Measurements from ENCODE around the gene ZC2HC1C. TPM values are rescaled to one million over a fixed set of nuclear protein-coding genes. Genes with fewer than 3 reads are reported as not detected.

The ZC2HC1C gene
- total and polyA plus RNA-seq, 3 donors from 2014 or later = 35.2 to 233 (median 63.5) TPM

DNA sequence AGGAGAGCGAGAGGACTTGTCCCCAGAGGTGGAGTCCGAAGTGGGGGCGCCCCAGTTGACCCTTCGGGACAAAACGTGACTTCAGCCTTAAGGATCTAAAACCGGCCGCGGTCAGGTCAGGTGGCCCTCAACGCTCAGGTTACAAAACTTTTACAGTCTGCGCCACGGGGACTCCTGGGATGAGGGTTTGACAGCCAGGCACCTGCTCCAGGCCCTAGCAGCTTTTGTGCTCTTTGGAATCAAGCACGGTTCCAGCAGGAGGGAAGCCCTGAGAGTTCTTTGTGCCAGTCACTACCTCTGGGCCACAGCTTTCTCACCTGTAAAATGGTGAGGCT is 337 bp downstream of the ZC2HC1C start:
- Histone ChIP-seq H3K4me3 (peak overlapping the region; percentile 55 to 73), H3K27ac (peak overlapping the region; percentile 78 to 81), H3K27me3 (no peaks in the 10 kb centered on the region), H3K9me3 (no peaks in the 10 kb centered on the region), H3K4me1 (peaks cover 14% of the 10 kb centered on the region), H3K36me3 (ENCODE audit: low read depth, missing control alignments) (no peaks in the 10 kb centered on the region)
- intact Hi-C loops (cut with DNase I; ENCODE audit: low total_unique reads) = loop anchor here (10.0 kb wide), 1 partner anchor 125 kb away; no protein-coding TSS in a partner anchor
- DNase-seq = no peak
- 12 to 25% methylated on average over 1 to 12 of the region's 12 CpGs for whole genome bisulfite sequencing, 2 donors
- no peak for TF ChIP-seq POLR2A (IDR thresholded peaks at IDR 0.05)
- TF ChIP-seq, protein P1, sequence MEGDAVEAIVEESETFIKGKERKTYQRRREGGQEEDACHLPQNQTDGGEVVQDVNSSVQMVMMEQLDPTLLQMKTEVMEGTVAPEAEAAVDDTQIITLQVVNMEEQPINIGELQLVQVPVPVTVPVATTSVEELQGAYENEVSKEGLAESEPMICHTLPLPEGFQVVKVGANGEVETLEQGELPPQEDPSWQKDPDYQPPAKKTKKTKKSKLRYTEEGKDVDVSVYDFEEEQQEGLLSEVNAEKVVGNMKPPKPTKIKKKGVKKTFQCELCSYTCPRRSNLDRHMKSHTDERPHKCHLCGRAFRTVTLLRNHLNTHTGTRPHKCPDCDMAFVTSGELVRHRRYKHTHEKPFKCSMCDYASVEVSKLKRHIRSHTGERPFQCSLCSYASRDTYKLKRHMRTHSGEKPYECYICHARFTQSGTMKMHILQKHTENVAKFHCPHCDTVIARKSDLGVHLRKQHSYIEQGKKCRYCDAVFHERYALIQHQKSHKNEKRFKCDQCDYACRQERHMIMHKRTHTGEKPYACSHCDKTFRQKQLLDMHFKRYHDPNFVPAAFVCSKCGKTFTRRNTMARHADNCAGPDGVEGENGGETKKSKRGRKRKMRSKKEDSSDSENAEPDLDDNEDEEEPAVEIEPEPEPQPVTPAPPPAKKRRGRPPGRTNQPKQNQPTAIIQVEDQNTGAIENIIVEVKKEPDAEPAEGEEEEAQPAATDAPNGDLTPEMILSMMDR (IDR thresholded peaks at IDR 0.05) = no peak

DNA sequence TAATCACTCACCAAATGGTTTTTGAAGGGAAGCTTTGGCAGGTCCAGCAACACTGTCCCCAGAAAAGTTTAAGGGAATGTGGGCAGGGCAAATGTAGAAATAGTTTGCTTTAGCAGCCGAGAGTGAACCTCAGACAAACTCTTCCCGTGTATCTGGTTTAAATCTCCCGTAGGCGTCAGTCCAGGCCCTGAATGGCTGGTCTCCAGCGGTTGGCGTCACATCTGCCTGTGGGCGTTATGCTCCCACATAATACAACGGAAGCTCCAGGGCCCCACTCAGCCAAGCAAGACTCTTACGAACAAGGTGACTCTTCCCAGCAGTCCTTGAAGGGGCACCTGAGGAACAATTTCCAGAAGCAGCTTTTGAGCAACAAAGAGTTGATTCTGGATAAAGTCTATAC is 942 bp downstream of the ZC2HC1C start:
- WGBS, 2 donors = 69 to 75% methylated on average over 9 of the region's 9 CpGs
- DNase-seq = no peak
- intact Hi-C loops (cut with DNase I; ENCODE audit: low total_unique reads) = no loop called here

DNA sequence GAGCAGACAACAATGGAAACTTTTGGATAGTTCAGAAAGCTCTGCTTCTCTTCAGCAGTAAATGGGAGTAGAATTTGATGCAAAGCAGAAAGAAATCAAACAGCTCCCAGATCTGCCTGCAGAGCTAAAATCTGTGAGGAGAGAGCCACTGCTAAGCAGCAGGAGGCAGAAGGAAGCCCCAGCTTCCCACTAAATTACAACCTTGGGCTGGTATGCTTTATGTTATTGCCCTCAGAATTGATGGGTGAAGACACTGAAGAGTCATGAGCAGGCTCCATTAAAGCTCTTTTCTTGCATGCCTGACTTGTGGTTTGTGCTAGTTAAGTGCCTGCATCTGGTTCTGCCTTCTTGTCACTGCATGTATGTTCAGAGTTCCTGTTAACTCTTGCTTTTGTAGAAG is 8.4 kb downstream of the ZC2HC1C start:
- DNase-seq = no peak
- TF ChIP-seq POLR2A (IDR thresholded peaks at IDR 0.05) = no peak
- TF ChIP-seq, protein P1 (IDR thresholded peaks at IDR 0.05) = no peak
- Histone ChIP-seq H3K4me3 (no peak overlapping the region), H3K27ac (no peak overlapping the region), H3K9me3 (no peaks in the 10 kb centered on the region), H3K4me1 (peaks cover 18% of the 10 kb centered on the region), H3K36me3 (ENCODE audit: low read depth, missing control alignments) (no peaks in the 10 kb centered on the region), H3K27me3 (no peaks in the 10 kb centered on the region)
- intact Hi-C loops (cut with DNase I; ENCODE audit: low total_unique reads) = no loop called here

More for the DNA sequence above, 942 bp downstream of the ZC2HC1C start:
- H3K27me3 ChIP-seq = no peaks in the 10 kb centered on the region
- H3K27ac ChIP-seq = peak overlapping the region in 1 of 2 donors; percentile 81
- H3K4me3 ChIP-seq = peak overlapping the region in 1 of 2 donors; percentile 73
- no peaks in the 10 kb centered on the region for H3K36me3 ChIP-seq (ENCODE audit: low read depth, missing control alignments)
- TF ChIP-seq POLR2A (IDR thresholded peaks at IDR 0.05) = no peak
- TF ChIP-seq, protein P1 (IDR thresholded peaks at IDR 0.05) = no peak
- no peaks in the 10 kb centered on the region for H3K9me3 ChIP-seq
- H3K4me1 ChIP-seq = peaks cover 14% of the 10 kb centered on the region

DNA sequence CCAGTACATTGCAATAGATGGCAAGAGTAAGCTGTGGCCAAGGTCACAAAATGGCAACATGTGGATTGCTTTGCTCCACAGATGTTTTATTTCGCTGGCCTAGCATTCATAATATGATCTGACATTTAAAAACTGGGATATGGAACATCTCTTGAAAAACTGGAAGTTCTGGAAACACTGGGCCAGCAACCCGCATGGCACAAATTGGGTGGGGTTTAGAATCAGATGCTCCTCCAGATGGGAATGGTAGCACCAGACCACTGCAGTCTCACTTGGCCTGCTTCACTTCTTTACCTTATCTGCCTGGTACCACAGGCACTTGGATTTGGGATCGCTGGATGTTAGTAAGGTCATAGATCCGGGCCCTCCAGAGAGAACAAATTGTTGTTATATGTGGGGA is 10.1 kb downstream of the ZC2HC1C start:
- Histone ChIP-seq H3K36me3 (ENCODE audit: low read depth, missing control alignments) (no peaks in the 10 kb centered on the region), H3K4me1 (peaks cover 18% of the 10 kb centered on the region), H3K27me3 (no peaks in the 10 kb centered on the region), H3K4me3 (no peak overlapping the region), H3K9me3 (no peaks in the 10 kb centered on the region), H3K27ac (no peak overlapping the region)
- intact Hi-C loops (cut with DNase I; ENCODE audit: low total_unique reads) = no loop called here
- no peak for TF ChIP-seq POLR2A (IDR thresholded peaks at IDR 0.05)
- TF ChIP-seq, protein P1 (IDR thresholded peaks at IDR 0.05) = no peak
- WGBS, 2 donors = 44 to 56% methylated on average over 4 of the region's 4 CpGs
- no peak for DNase-seq

DNA sequence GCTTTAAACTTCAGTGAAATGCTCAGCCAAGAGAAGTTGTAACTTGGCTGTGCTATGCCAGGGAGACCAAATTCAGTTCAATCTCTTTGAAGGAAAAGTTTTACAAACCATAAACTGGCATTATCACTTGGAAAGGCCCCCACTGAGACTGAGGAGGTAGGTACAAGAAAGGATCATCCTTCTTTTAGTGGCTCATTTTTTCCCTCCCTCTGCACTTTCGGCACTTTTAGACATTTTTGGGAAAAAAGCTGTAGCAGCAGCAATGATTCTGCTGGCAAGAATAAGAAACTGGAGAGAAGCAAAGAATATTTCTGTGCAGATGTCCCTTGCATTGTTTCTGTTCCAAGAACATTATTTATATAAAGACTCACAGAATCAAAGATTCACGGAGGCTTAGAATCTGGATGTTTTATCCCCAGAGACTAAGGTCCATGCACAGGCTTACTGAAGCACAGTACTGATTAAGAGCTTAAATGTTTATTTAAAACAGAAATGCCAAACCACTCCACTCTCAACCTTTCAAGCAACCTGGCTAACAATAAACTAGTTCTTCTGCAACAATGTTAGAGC is 12.3 kb downstream of the ZC2HC1C start:
- peak overlapping the region in 1 of 2 donors; percentile 21 for H3K27ac ChIP-seq
- 30 to 35% methylated on average over 2 of the region's 2 CpGs for WGBS, 2 donors
- intact Hi-C loops (cut with DNase I; ENCODE audit: low total_unique reads) = loop anchor here (10.0 kb wide), 1 partner anchor 167 kb away; no protein-coding TSS in a partner anchor
- H3K36me3 ChIP-seq (ENCODE audit: low read depth, missing control alignments) = no peaks in the 10 kb centered on the region
- peaks cover 18% of the 10 kb centered on the region for H3K4me1 ChIP-seq
- DNase-seq = no peak
- H3K27me3 ChIP-seq = no peaks in the 10 kb centered on the region
- no peaks in the 10 kb centered on the region for H3K9me3 ChIP-seq
- no peak for TF ChIP-seq POLR2A (IDR thresholded peaks at IDR 0.05)
- TF ChIP-seq, protein P1 (IDR thresholded peaks at IDR 0.05) = no peak
- no peak overlapping the region for H3K4me3 ChIP-seq

Measured in testis (tissue), 3 donors.